ENCODE data around the gene KRTAP12-4.
"Not testable (repeated sequence)": the region's sequence is repeated elsewhere in the genome, so short reads cannot be mapped to it uniquely, and the experiment has no call there.

KRTAP12-4 gene

GRCh38 chr21:44653656-44654575, 543 bp downstream of the KRTAP12-4 start:
- DNase-seq, result no peak

- DNase-seq, result no peak
Measured at GRCh38 chr21:44653123-44653522, 1.3 kb downstream of the KRTAP12-4 start.

GRCh38 chr21:44650973-44651675, 3.3 kb downstream of the KRTAP12-4 start:
- DNase-seq, result no peak

- DNase-seq, result no peak
Measured at GRCh38 chr21:44650265-44650972, 4.0 kb downstream of the KRTAP12-4 start.

GRCh38 chr21:44649521-44650100, 4.8 kb downstream of the KRTAP12-4 start:
- no peak for DNase-seq

- DNase-seq, result no peak
Measured at GRCh38 chr21:44648557-44649311, 5.7 kb downstream of the KRTAP12-4 start.

GRCh38 chr21:44647222-44647552, 7.3 kb downstream of the KRTAP12-4 start:
- DNase-seq, result no peak

GRCh38 chr21:44646366-44647221, 7.9 kb downstream of the KRTAP12-4 start, which contains the start of gene KRTAP10-11:
KRTAP10-11 (plus strand) TSS chr21:44646414; CDS start chr21:44646459, 45 bp downstream.
- DNase-seq, result not testable (repeated sequence)

- DNase-seq, result no peak
Measured at GRCh38 chr21:44644878-44645277, 9.6 kb downstream of the KRTAP12-4 start.

GRCh38 chr21:44643741-44644310, 10.6 kb downstream of the KRTAP12-4 start:
- DNase-seq, result no peak

- no peak for DNase-seq
Measured at GRCh38 chr21:44640761-44641160, 13.7 kb downstream of the KRTAP12-4 start.

- no peak for DNase-seq
Measured at GRCh38 chr21:44639331-44639655, 15.2 kb downstream of the KRTAP12-4 start.

GRCh38 chr21:44638506-44639330, 15.7 kb downstream of the KRTAP12-4 start:
- not testable (repeated sequence) for DNase-seq

GRCh38 chr21:44637851-44638348, 16.6 kb downstream of the KRTAP12-4 start:
- DNase-seq, result not testable (repeated sequence)

GRCh38 chr21:44637018-44637850, 17.2 kb downstream of the KRTAP12-4 start, which contains the start of gene KRTAP10-10:
KRTAP10-10 (plus strand) TSS chr21:44637356; CDS start chr21:44637418, 62 bp downstream.
- DNase-seq, result no peak

GRCh38 chr21:44636209-44637017, 18.0 kb downstream of the KRTAP12-4 start:
- DNase-seq, result no peak

GRCh38 chr21:44632067-44632466, 22.4 kb downstream of the KRTAP12-4 start:
- no peak for DNase-seq

GRCh38 chr21:44630440-44630839, 24.0 kb downstream of the KRTAP12-4 start:
- no peak for DNase-seq
